Mesothelial cell of epicardium (in vitro differentiated cells): Measurements from ENCODE around the gene VTA1. TPM values are rescaled to one million over a fixed set of nuclear protein-coding genes. Genes with fewer than 3 reads are reported as not detected.

Experiments
- DNase-seq, 2 experiments: peaks; one replicate each; pipeline ENCODE4 v3.0.0; 2021; ENCODE audit warnings: low spot score in 2 of 2; ENCODE audit not compliant: unreplicated experiment in 2 of 2
- H3K27ac Mint-ChIP-seq: 2 replicates; pipeline ENCODE4 v1.8.0; 2021; ENCODE audit warnings: mixed read lengths
- H3K27me3 Mint-ChIP-seq: 2 replicates; pipeline ENCODE4 v1.8.0; 2021; ENCODE audit warnings: low read depth, mixed read lengths
- H3K36me3 Mint-ChIP-seq: 2 replicates; pipeline ENCODE4 v1.8.0; 2021; ENCODE audit warnings: mixed read lengths
- H3K4me1 Mint-ChIP-seq: 2 replicates; pipeline ENCODE4 v1.8.0; 2021; ENCODE audit warnings: mixed read lengths
- H3K4me3 Mint-ChIP-seq: 2 replicates; pipeline ENCODE4 v1.8.0; 2021; ENCODE audit warnings: mild to moderate bottlenecking, moderate library complexity, mixed read lengths
- H3K9me3 Mint-ChIP-seq: 2 replicates; pipeline ENCODE4 v1.8.0; 2021; ENCODE audit warnings: mixed read lengths
- CTCF ChIP-seq: fragments of 200-600 bp; sonication (generic); IDR thresholded peaks from one replicate; pipeline ENCODE4 v1.5.0; 2021; ENCODE audit warnings: antibody characterized with exemption; ENCODE audit not compliant: unreplicated experiment
- total RNA-seq: library from RNA; stranded (reverse); gene quantifications from 3 replicates; pipeline ENCODE4 v1.2.1, GENCODE V29; 2021

Gene VTA1
- total RNA-seq, 1 donor from 2014 or later: 42.6 TPM

DNA sequence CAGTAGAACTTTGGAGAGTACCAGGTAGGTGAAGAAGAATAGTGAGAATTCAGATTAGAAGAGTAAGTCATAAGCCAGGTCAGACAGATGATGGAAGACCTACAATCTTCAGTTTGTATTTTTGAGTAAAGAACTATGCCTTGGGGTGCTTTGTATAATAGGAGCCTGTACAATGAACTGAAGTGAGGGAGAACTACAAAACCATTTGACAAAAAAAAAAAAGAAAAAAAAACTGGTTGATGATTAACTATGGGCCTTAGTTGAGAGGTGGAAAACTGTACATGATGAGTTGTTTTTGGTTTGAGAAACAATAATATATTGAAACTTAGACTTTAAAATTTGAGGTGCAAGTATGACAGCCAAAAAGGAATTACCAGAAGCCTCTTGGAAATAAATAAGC, 25.7 kb downstream of the VTA1 start:
- H3K27me3 Mint-ChIP-seq: no peaks in the 10 kb centered on the region
- no peak for DNase-seq
- no peak for TF ChIP-seq CTCF
- H3K9me3 Mint-ChIP-seq: peaks cover 10% of the 10 kb centered on the region
- no peak overlapping the region for H3K4me3 Mint-ChIP-seq
- no peak overlapping the region for H3K27ac Mint-ChIP-seq
- peaks cover 51% of the 10 kb centered on the region for H3K36me3 Mint-ChIP-seq
- H3K4me1 Mint-ChIP-seq: no peaks in the 10 kb centered on the region

GRCh38 chr6:142173980-142174379, 26.9 kb downstream of the VTA1 start:
- no peak for DNase-seq
- TF ChIP-seq CTCF: no peak
- no peaks in the 10 kb centered on the region for H3K4me1 Mint-ChIP-seq
- H3K9me3 Mint-ChIP-seq: peaks cover 16% of the 10 kb centered on the region
- H3K27me3 Mint-ChIP-seq: no peaks in the 10 kb centered on the region
- H3K36me3 Mint-ChIP-seq: peaks cover 59% of the 10 kb centered on the region
- H3K27ac Mint-ChIP-seq: no peak overlapping the region
- H3K4me3 Mint-ChIP-seq: no peak overlapping the region

- no peak for TF ChIP-seq CTCF
- Mint-ChIP-seq H3K9me3 (peaks cover 21% of the 10 kb centered on the region), H3K27me3 (no peaks in the 10 kb centered on the region), H3K4me1 (no peaks in the 10 kb centered on the region), H3K27ac (no peak overlapping the region), H3K36me3 (peaks cover 65% of the 10 kb centered on the region), H3K4me3 (no peak overlapping the region)
- DNase-seq: no peak
Observed at GRCh38 chr6:142174703-142175102, 27.6 kb downstream of the VTA1 start.

- no peak for TF ChIP-seq CTCF
- Mint-ChIP-seq H3K27me3 (no peaks in the 10 kb centered on the region), H3K27ac (no peak overlapping the region), H3K4me1 (no peaks in the 10 kb centered on the region), H3K4me3 (no peak overlapping the region), H3K36me3 (peaks cover 62% of the 10 kb centered on the region), H3K9me3 (peaks cover 21% of the 10 kb centered on the region)
- no peak for DNase-seq
Observed at GRCh38 chr6:142178129-142178528, 31.1 kb downstream of the VTA1 start.

GRCh38 chr6:142182004-142182403, 34.9 kb downstream of the VTA1 start:
- no peak for TF ChIP-seq CTCF
- H3K27ac Mint-ChIP-seq: no peak overlapping the region
- H3K9me3 Mint-ChIP-seq: peaks cover 17% of the 10 kb centered on the region
- H3K27me3 Mint-ChIP-seq: no peaks in the 10 kb centered on the region
- peaks cover 32% of the 10 kb centered on the region for H3K36me3 Mint-ChIP-seq
- no peak for DNase-seq
- H3K4me3 Mint-ChIP-seq: no peak overlapping the region
- H3K4me1 Mint-ChIP-seq: peaks cover 9% of the 10 kb centered on the region

DNA sequence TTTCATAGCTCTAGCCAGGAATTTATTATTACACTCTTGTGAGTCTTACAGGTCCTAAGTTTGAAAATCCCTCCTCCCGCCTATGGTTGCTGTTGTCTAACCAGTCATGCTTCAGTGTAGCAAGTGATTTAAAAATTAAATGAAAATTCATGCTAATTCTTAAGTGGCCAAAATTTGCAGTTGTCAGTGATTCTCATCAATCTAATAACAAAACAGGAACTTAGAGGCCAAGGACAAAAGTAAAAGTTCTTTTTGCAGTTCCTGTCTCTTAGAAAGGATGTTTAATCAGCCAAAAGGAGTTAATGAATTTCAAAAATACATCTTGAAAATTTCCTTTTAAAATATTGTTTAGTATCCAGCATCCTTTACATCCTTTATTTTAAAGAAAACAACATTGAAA, 36.3 kb downstream of the VTA1 start:
- DNase-seq: no peak
- no peak for TF ChIP-seq CTCF
- H3K36me3 Mint-ChIP-seq: peaks cover 20% of the 10 kb centered on the region
- no peaks in the 10 kb centered on the region for H3K27me3 Mint-ChIP-seq
- H3K9me3 Mint-ChIP-seq: peaks cover 5% of the 10 kb centered on the region
- H3K4me1 Mint-ChIP-seq: peaks cover 14% of the 10 kb centered on the region
- H3K4me3 Mint-ChIP-seq: no peak overlapping the region
- no peak overlapping the region for H3K27ac Mint-ChIP-seq
